Measurements from ENCODE around the gene TCF12. TPM values are rescaled to one million over a fixed set of nuclear protein-coding genes. Genes with fewer than 3 reads are reported as not detected.
A peak's percentile ranks its signal among the peaks of the same experiment; 100 is the strongest.
"Not testable (repeated sequence)": the region's sequence is repeated elsewhere in the genome, so short reads cannot be mapped to it uniquely, and the experiment has no call there.

Gene TCF12
- total RNA-seq, 2 donors from 2014 or later, result 91.8 to 107 TPM

DNA sequence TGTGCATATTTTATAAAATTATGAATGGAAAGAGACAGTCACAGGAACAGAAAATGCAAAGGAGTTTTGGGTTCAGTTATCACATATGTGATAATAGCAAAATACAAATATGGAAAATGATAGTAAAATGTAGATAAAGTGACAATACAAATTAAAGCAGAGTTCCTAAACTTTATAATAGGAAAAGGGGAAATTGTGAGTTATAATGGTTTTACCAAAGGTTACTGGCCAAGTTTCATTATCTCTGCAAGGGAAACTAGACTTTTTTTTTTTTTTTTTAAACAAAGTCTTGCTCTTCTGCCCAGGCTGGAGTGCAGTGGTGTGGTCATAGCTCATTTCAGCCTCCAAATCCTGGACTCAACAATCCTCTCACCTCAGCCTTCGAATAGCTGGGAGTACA, 229.2 kb downstream of the TCF12 start:
- no peak for ATAC-seq (ENCODE audit: insufficient number of reproducible peaks, low FRiP score, low read depth)
- H3K9me3 ChIP-seq, result peaks cover 9% of the 10 kb centered on the region
- H3K4me3 ChIP-seq, result no peak overlapping the region
- H3K27me3 ChIP-seq (replicated peaks; ENCODE audit: insufficient read depth), result no peaks in the 10 kb centered on the region
- peak overlapping the region in 1 of 2 donors; percentile 56 for H3K27ac ChIP-seq
- no peaks in the 10 kb centered on the region for H3K36me3 ChIP-seq
- DNase-seq (ENCODE audit: low spot score), result no peak
- TF ChIP-seq, protein P1, sequence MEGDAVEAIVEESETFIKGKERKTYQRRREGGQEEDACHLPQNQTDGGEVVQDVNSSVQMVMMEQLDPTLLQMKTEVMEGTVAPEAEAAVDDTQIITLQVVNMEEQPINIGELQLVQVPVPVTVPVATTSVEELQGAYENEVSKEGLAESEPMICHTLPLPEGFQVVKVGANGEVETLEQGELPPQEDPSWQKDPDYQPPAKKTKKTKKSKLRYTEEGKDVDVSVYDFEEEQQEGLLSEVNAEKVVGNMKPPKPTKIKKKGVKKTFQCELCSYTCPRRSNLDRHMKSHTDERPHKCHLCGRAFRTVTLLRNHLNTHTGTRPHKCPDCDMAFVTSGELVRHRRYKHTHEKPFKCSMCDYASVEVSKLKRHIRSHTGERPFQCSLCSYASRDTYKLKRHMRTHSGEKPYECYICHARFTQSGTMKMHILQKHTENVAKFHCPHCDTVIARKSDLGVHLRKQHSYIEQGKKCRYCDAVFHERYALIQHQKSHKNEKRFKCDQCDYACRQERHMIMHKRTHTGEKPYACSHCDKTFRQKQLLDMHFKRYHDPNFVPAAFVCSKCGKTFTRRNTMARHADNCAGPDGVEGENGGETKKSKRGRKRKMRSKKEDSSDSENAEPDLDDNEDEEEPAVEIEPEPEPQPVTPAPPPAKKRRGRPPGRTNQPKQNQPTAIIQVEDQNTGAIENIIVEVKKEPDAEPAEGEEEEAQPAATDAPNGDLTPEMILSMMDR (IDR thresholded peaks at IDR 0.05), result no peak
- peaks cover 41% of the 10 kb centered on the region in 2 donors for H3K4me1 ChIP-seq (ENCODE audit: control insufficient read depth in 1 of 2, low read depth in 2 of 2)

DNA sequence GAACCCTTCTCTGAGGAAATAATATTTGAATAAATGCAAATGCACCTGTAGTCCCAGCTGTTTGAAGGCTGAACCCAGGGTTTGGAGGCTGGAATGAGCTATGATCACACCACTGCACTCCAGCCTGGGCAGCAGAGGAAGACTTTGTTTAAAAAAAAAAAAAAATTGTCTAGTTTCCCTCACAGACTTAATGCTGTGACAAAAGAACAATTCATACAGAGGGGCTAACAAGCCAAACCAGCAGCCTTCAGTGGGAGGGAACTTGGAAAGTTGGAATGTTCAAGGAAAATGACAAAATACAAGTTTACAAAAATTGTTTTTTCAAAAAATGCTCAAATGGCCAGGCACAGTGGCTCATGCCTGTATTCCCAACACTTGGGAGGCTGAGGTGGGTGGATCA, 229.8 kb downstream of the TCF12 start:
- DNase-seq (ENCODE audit: low spot score) (no peak), ATAC-seq (ENCODE audit: insufficient number of reproducible peaks, low FRiP score, low read depth) (no peak)
- Histone ChIP-seq H3K27ac (peak overlapping the region in 1 of 2 donors; percentile 65), H3K4me1 (ENCODE audit: control insufficient read depth in 1 of 2, low read depth in 2 of 2) (peaks cover 45 to 47% of the 10 kb centered on the region in 2 donors), H3K9me3 (peaks cover 9% of the 10 kb centered on the region), H3K4me3 (no peak overlapping the region), H3K27me3 (replicated peaks; ENCODE audit: insufficient read depth) (no peaks in the 10 kb centered on the region), H3K36me3 (no peaks in the 10 kb centered on the region)
- TF ChIP-seq, protein P1 (IDR thresholded peaks at IDR 0.05), result no peak

DNA sequence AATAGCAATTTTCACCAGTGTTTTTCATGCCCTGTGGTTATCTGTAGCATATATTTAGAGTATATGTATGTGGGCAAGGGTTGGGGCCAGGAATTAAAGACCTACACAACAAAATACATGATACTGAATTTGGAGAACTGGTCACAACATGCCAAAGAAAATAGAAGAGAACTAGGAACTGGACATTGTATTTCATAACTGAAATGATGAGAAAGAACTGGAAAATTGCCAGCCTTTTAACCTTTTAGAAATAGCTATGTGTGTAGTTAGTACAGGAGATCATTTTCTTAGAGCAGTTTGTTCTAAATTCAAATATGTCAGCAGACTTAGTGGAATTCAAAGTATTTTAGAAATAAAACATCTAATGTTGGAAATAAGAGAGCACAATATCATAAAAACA, 230.8 kb downstream of the TCF12 start:
- H3K9me3 ChIP-seq, result peaks cover 9% of the 10 kb centered on the region
- peaks cover 45 to 52% of the 10 kb centered on the region in 2 donors for H3K4me1 ChIP-seq (ENCODE audit: control insufficient read depth in 1 of 2, low read depth in 2 of 2)
- TF ChIP-seq, protein P1 (IDR thresholded peaks at IDR 0.05), result no peak
- H3K27me3 ChIP-seq (replicated peaks; ENCODE audit: insufficient read depth), result no peaks in the 10 kb centered on the region
- H3K36me3 ChIP-seq, result no peaks in the 10 kb centered on the region
- peak overlapping the region in 1 of 2 donors; percentile 65 for H3K27ac ChIP-seq
- H3K4me3 ChIP-seq, result no peak overlapping the region
- no peak for DNase-seq (ENCODE audit: low spot score)
- ATAC-seq (ENCODE audit: insufficient number of reproducible peaks, low FRiP score, low read depth), result no peak

DNA sequence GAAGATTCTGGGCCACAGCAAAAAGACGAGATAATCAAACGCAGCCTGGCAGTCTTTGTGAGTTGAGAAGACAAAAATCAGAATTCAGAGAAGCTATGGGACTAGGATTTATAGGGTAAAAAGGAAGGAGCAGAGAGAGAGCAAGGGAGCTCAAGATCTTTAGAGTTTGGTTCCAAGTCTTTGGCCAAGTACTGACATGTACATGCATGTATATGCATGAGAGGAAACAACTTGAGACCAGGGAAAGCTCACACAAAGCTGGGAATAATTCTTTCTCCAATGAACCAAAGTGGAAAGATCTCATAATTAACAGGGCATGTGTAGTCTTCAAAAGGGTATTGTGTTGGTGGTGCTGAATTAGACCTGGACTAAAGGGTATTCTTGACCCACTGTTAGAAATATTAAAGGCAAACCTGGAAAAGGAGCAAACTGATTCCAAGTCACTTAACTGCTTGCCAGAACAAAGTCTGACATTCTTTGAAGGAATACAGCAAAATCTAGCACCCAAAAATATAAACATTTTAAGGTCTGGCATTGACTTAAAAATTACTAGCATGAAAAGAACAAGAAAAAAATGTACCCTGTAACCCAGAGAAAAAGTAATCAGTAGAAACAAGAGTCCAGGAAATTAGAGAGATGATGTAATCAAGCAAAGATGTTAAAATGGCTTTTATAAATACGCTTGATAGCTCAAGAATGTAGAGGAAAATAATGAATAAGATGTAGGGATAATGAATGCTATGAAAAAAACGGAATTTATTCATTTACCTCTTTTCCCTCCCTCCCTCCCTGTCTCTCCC, 231.8 kb downstream of the TCF12 start:
- Histone ChIP-seq H3K27ac (peak overlapping the region; percentile 32 to 65), H3K4me1 (ENCODE audit: control insufficient read depth in 1 of 2, low read depth in 2 of 2) (peaks cover 45 to 56% of the 10 kb centered on the region in 2 donors), H3K4me3 (no peak overlapping the region), H3K9me3 (peaks cover 9% of the 10 kb centered on the region), H3K27me3 (replicated peaks; ENCODE audit: insufficient read depth) (no peaks in the 10 kb centered on the region), H3K36me3 (no peaks in the 10 kb centered on the region)
- TF ChIP-seq, protein P1 (IDR thresholded peaks at IDR 0.05), result no peak
- no peak for DNase-seq (ENCODE audit: low spot score)
- ATAC-seq (ENCODE audit: insufficient number of reproducible peaks, low FRiP score, low read depth), result no peak

DNA sequence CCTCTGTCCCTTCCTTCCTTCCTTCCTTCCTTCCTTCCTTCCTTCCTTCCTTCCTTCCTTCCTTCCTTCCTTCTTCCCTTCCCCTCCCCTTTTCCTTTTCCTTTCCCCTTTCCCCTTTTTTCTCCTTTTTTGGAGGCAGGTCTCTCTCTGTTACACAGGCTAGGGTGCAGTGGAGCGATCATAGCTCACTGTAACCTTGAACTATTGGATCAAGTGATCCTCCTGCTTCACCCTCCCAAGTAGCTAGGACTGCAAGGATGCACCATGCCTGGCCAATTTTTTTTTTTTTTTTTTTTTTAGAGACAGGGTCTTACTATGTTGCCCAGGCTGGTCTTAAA, 232.4 kb downstream of the TCF12 start:
- H3K36me3 ChIP-seq; H3K9me3 ChIP-seq; DNase-seq (ENCODE audit: low spot score); ATAC-seq (ENCODE audit: insufficient number of reproducible peaks, low FRiP score, low read depth); H3K4me3 ChIP-seq; H3K27me3 ChIP-seq (replicated peaks; ENCODE audit: insufficient read depth): not testable (repeated sequence)
- H3K4me1 ChIP-seq (ENCODE audit: control insufficient read depth in 1 of 2, low read depth in 2 of 2), result peaks cover 46 to 62% of the 10 kb centered on the region in 2 donors
- peak overlapping the region; percentile 55 to 65 for H3K27ac ChIP-seq
